HepG2 (cell line): Measurements from ENCODE around the gene GLRX5. TPM values are rescaled to one million over a fixed set of nuclear protein-coding genes. Genes with fewer than 3 reads are reported as not detected.

Source experiments
- DNMT3B ChIP-seq: conservative IDR thresholded peaks from 2 replicates; pipeline ENCODE4 v1.6.1; 2016; ENCODE audit warnings: missing biosample characterization, control low read depth
- ELF3 ChIP-seq: IDR thresholded peaks from 2 replicates; pipeline ENCODE4 v1.6.1; 2016; ENCODE audit warnings: missing genetic modification reagents, missing compliant biosample characterization
- EP300 ChIP-seq, 3 experiments: sonication (generic) in 1 of 3; formaldehyde crosslinking in 1 of 3; IDR thresholded peaks; 2 replicates each; pipeline versions ENCODE4 v1.5.1 to v1.6.1; 2011 to 2020; ENCODE audit warnings: low read depth in 2 of 3, low read length in 2 of 3, borderline replicate concordance in 1 of 3, improper control_type of control experiment in 1 of 3, mild to moderate bottlenecking in 1 of 3, missing genetic modification reagents in 1 of 3, moderate library complexity in 1 of 3
- FOSL1 ChIP-seq: sonication (generic); formaldehyde crosslinking; IDR thresholded peaks from 2 replicates; pipeline ENCODE4 v1.9.0; 2021; ENCODE audit warnings: missing genetic modification reagents, borderline replicate concordance
- FOSL2 ChIP-seq: sonication (generic); formaldehyde crosslinking; IDR thresholded peaks from 2 replicates; pipeline ENCODE4 v1.4.0; 2020; ENCODE audit warnings: missing genetic modification reagents
- HNRNPH1 ChIP-seq: fragments of 200-400 bp; formaldehyde crosslinking; optimal IDR thresholded peaks from 2 replicates; pipeline ENCODE3; 2017; ENCODE audit warnings: mild to moderate bottlenecking, low read depth, low read length
- HNRNPLL ChIP-seq: fragments of 200-400 bp; formaldehyde crosslinking; IDR thresholded peaks from 2 replicates; pipeline ENCODE4 v1.6.1; 2017; ENCODE audit warnings: mild to moderate bottlenecking, low read depth, low read length; ENCODE audit not compliant: poor library complexity, severe bottlenecking
- MLX ChIP-seq: IDR thresholded peaks from 2 replicates; pipeline ENCODE4 v1.6.1; 2016
- NFIB ChIP-seq: sonication (generic); formaldehyde crosslinking; IDR thresholded peaks from 2 replicates; pipeline ENCODE4 v1.9.0; 2021; ENCODE audit warnings: missing genetic modification reagents, mild to moderate bottlenecking, borderline replicate concordance
- NFKB2 ChIP-seq: sonication (generic); formaldehyde crosslinking; IDR thresholded peaks from 2 replicates; pipeline ENCODE4 v1.4.0; 2020; ENCODE audit warnings: missing genetic modification reagents, borderline replicate concordance
- NR2F6 ChIP-seq, 2 experiments: IDR thresholded peaks; 2 replicates each; pipeline ENCODE4 v1.6.1; 2016; ENCODE audit warnings: antibody characterized with exemption in 1 of 2, mild to moderate bottlenecking in 1 of 2
- PITX1 ChIP-seq: sonication (generic); formaldehyde crosslinking; IDR thresholded peaks from 2 replicates; pipeline ENCODE4 v1.5.1; 2020; ENCODE audit warnings: mild to moderate bottlenecking, missing genetic modification reagents
- REXO4 ChIP-seq: sonication (generic); formaldehyde crosslinking; IDR thresholded peaks from 2 replicates; pipeline ENCODE4 v1.8.0; 2022; ENCODE audit warnings: missing genetic modification reagents, mild to moderate bottlenecking, borderline replicate concordance
- RNF219 ChIP-seq: sonication (generic); formaldehyde crosslinking; IDR thresholded peaks from 2 replicates; pipeline ENCODE4 v1.5.0; 2020; ENCODE audit warnings: mild to moderate bottlenecking, missing genetic modification reagents
- SRSF4 ChIP-seq: fragments of 200-400 bp; formaldehyde crosslinking; IDR thresholded peaks from one replicate; pipeline ENCODE4 v1.6.1; 2018; ENCODE audit warnings: mild to moderate bottlenecking, low read depth, low read length, moderate library complexity; ENCODE audit not compliant: poor library complexity, severe bottlenecking
- TOPORS ChIP-seq: sonication (generic); formaldehyde crosslinking; IDR thresholded peaks from 2 replicates; pipeline ENCODE4 v1.8.0; 2023; ENCODE audit warnings: mild to moderate bottlenecking, missing genetic modification reagents
- ZNF274 ChIP-seq: sonication (generic); formaldehyde crosslinking; IDR thresholded peaks from 2 replicates; pipeline ENCODE4 v1.5.1; 2020; ENCODE audit warnings: mild to moderate bottlenecking, missing genetic modification reagents
- ZNF296 ChIP-seq: sonication (generic); formaldehyde crosslinking; conservative IDR thresholded peaks from 2 replicates; pipeline ENCODE4 v1.5.0; 2020; ENCODE audit warnings: mild to moderate bottlenecking, missing genetic modification reagents
- ZNF549 ChIP-seq: sonication (generic); formaldehyde crosslinking; IDR thresholded peaks from 2 replicates; pipeline ENCODE4 v1.5.0; 2020; ENCODE audit warnings: missing genetic modification reagents
- ZNF598 ChIP-seq: sonication (generic); formaldehyde crosslinking; IDR thresholded peaks from 2 replicates; pipeline ENCODE4 v1.5.1; 2020; ENCODE audit warnings: mild to moderate bottlenecking, missing genetic modification reagents, borderline replicate concordance
- ZNF740 ChIP-seq: sonication (generic); formaldehyde crosslinking; IDR thresholded peaks from 2 replicates; pipeline ENCODE4 v1.4.0; 2020; ENCODE audit warnings: missing genetic modification reagents
- ZNF775 ChIP-seq: sonication (generic); formaldehyde crosslinking; IDR thresholded peaks from 2 replicates; pipeline ENCODE4 v1.4.0; 2020; ENCODE audit warnings: missing genetic modification reagents, mild to moderate bottlenecking, moderate library complexity, borderline replicate concordance
- polyA plus RNA-seq, 8 experiments: library from polyadenylated mRNA; depleted of rRNA in 3 of 8; stranded (reverse) in 7 of 8; unstranded in 1 of 8; fragments of >200 nt; fragmentation: Illumina TruSeq in 4 of 8; extraction: Trizol in 4 of 8; gene quantifications; 2 replicates each; pipeline versions ENCODE4 v1.2.1 to v1.2.3, GENCODE V29; 2011 to 2016; ENCODE audit warnings: low read depth in 4 of 8, missing spikeins in 1 of 8, mixed read lengths in 1 of 8; ENCODE audit not compliant: insufficient read depth in 1 of 8
- total RNA-seq, 5 experiments: library from RNA; depleted of rRNA; stranded (reverse); fragments of >200 nt; fragmentation: Illumina TruSeq; extraction: Trizol; gene quantifications; 2 replicates each; pipeline ENCODE4 v1.2.3, GENCODE V29; 2016; ENCODE audit warnings: low read depth in 1 of 5
- TF ChIP-seq, protein P1 (sequence below): sonication (generic); formaldehyde crosslinking; IDR thresholded peaks from 2 replicates; pipeline ENCODE4 v1.4.0; 2020; ENCODE audit warnings: missing genetic modification reagents, borderline replicate concordance

Gene GLRX5
- total and polyA plus RNA-seq, 2 of the 13 experiments (the other 11 are each of a cell fraction or from before 2014, with no cell fraction given), result 122 to 146 TPM

DNA sequence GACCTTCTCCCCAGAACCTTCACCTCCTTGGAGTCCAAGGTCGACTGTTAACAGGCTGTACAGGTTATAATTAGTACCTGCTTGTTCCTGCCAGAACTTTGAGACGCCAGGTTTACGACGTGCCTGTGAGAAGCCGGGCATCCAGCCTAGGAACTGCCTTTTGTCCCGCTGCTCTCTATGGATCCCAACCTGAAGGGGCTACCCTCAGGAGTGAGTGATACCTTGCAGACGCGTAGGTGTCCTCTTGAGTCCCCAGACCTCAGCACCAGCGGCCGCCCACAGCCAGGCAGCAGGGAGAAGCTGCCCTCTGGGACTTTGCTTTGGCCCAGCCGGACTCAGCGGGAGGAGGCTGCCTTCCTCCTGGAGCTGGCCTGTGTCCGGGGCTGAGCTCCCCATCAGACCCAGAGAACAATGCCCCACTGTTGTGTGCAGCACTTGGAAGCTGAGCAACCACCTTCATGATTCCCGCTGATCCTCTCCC is 34.6 kb upstream of the GLRX5 start (continued):
- TF ChIP-seq HNRNPLL (peak; percentile 23), PITX1 (peak; percentile 49; the same call in 1 of the 2 replicates), ZNF274 (CRISPR knock-in tag) (0 out of 2 replicates have a peak, but pooled peaks have one; percentile 27), SRSF4 (no peak), TOPORS (CRISPR knock-in tag) (no peak), FOSL2 (0 out of 2 replicates have a peak, but pooled peaks have one; percentile 9), EP300 (IDR thresholded peaks at IDR 0.05; ENCODE audit: low read depth in 2 of 2, low read length in 2 of 2) (no peak), EP300 (CRISPR knock-in tag; IDR thresholded peaks at IDR 0.05; ENCODE audit: borderline replicate concordance) (no peak), FOSL1 (CRISPR knock-in tag) (no peak), ZNF598 (CRISPR knock-in tag) (0 out of 2 replicates have a peak, but pooled peaks have one; percentile 69), NR2F6 (IDR thresholded peaks at IDR 0.05) (no peak), NR2F6 (CRISPR knock-in tag; IDR thresholded peaks at IDR 0.05) (no peak), ZNF740 (CRISPR knock-in tag) (no peak), ELF3 (CRISPR knock-in tag) (0 out of 2 replicates have a peak, but pooled peaks have one; percentile 21), REXO4 (no peak), ZNF296 (CRISPR knock-in tag) (no peak), NFKB2 (CRISPR knock-in tag) (no peak), ZNF549 (CRISPR knock-in tag) (no peak), DNMT3B (CRISPR knock-in tag) (no peak), HNRNPH1 (no peak), MLX (CRISPR knock-in tag) (no peak), ZNF775 (no peak), RNF219 (no peak), NFIB (CRISPR knock-in tag) (no peak)
- TF ChIP-seq, protein P1, sequence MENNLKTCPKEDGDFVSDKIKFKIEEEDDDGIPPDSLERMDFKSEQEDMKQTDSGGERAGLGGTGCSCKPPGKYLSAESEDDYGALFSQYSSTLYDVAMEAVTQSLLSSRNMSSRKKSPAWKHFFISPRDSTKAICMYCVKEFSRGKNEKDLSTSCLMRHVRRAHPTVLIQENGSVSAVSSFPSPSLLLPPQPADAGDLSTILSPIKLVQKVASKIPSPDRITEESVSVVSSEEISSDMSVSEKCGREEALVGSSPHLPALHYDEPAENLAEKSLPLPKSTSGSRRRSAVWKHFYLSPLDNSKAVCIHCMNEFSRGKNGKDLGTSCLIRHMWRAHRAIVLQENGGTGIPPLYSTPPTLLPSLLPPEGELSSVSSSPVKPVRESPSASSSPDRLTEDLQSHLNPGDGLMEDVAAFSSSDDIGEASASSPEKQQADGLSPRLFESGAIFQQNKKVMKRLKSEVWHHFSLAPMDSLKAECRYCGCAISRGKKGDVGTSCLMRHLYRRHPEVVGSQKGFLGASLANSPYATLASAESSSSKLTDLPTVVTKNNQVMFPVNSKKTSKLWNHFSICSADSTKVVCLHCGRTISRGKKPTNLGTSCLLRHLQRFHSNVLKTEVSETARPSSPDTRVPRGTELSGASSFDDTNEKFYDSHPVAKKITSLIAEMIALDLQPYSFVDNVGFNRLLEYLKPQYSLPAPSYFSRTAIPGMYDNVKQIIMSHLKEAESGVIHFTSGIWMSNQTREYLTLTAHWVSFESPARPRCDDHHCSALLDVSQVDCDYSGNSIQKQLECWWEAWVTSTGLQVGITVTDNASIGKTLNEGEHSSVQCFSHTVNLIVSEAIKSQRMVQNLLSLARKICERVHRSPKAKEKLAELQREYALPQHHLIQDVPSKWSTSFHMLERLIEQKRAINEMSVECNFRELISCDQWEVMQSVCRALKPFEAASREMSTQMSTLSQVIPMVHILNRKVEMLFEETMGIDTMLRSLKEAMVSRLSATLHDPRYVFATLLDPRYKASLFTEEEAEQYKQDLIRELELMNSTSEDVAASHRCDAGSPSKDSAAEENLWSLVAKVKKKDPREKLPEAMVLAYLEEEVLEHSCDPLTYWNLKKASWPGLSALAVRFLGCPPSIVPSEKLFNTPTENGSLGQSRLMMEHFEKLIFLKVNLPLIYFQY (CRISPR knock-in tag), result no peak
